Lung (tissue), 12 donors: ENCODE results near the gene LRPPRC. TPM values are rescaled to one million over a fixed set of nuclear protein-coding genes. Genes with fewer than 3 reads are reported as not detected.

Experiments
- ATAC-seq: fragments of 200-7000 bp; cut with Tn5 transposase; one replicate; pipeline ENCODE4 v1.9.1; 2020; ENCODE audit warnings: moderate number of reproducible peaks; ENCODE audit not compliant: insufficient read depth, low FRiP score
- DNase-seq, 3 donors: peaks; one replicate each; pipeline ENCODE4 v3.0.0-alpha.2; 2013 to 2017
- H3K27ac ChIP-seq, 2 donors: one replicate each; pipeline ENCODE4 v1.5.1; 2013; ENCODE audit warnings: mild to moderate bottlenecking in 2 of 2, moderate library complexity in 2 of 2, control low read depth in 1 of 2, inconsistent platforms in 1 of 2, low read depth in 1 of 2, low read length in 1 of 2
- H3K27me3 ChIP-seq, 3 donors: one replicate each; pipeline ENCODE4 v1.5.1; 2013; ENCODE audit warnings: low read length in 2 of 3; ENCODE audit not compliant: control insufficient read depth in 3 of 3, insufficient read depth in 3 of 3
- H3K36me3 ChIP-seq, 4 donors: one replicate each; pipeline ENCODE4 v1.5.1; 2013; ENCODE audit warnings: low read length in 4 of 4, mild to moderate bottlenecking in 1 of 4, moderate library complexity in 1 of 4; ENCODE audit not compliant: control insufficient read depth in 4 of 4, insufficient read depth in 4 of 4
- H3K4me1 ChIP-seq, 5 donors: one replicate each; pipeline ENCODE4 v1.5.1; 2013; ENCODE audit warnings: low read length in 5 of 5, mild to moderate bottlenecking in 2 of 5, moderate library complexity in 1 of 5; ENCODE audit not compliant: control insufficient read depth in 5 of 5, insufficient read depth in 5 of 5
- H3K4me3 ChIP-seq: one replicate; pipeline ENCODE4 v1.5.1; 2013; ENCODE audit warnings: mild to moderate bottlenecking, control low read depth, moderate library complexity
- H3K9ac ChIP-seq, 2 donors: one replicate each; pipeline ENCODE4 v1.5.1; 2013; ENCODE audit warnings: low read length in 2 of 2, control low read depth in 1 of 2; ENCODE audit not compliant: insufficient read depth in 1 of 2
- H3K9me3 ChIP-seq, 4 donors: one replicate each; pipeline ENCODE4 v1.5.1; 2013; ENCODE audit warnings: low read length in 3 of 4, mild to moderate bottlenecking in 1 of 4, moderate library complexity in 1 of 4; ENCODE audit not compliant: control insufficient read depth in 4 of 4, insufficient read depth in 3 of 4
- WGBS, 2 donors: extraction: QIAGEN DNeasy Blood & Tissue Kit; methylation state at CpG; one replicate each; pipeline ENCODE4 v1.1.7; 2013; 5-methylcytosine and 5-hydroxymethylcytosine counted together
- polyA plus RNA-seq, 2 donors: library from polyadenylated mRNA; stranded (reverse); fragments of 200-250 nt; gene quantifications; one replicate each; pipeline ENCODE4 v1.2.1, GENCODE V29; 2013
- total RNA-seq, 2 donors: library from RNA; depleted of rRNA in 1 of 2; stranded (reverse); fragments of >200 nt in 1 of 2; gene quantifications; one replicate each; pipeline ENCODE4 v1.2.1, GENCODE V29; 2014 to 2021
- TF ChIP-seq, protein P1 (sequence below): IDR thresholded peaks from 2 replicates; pipeline ENCODE4 v1.5.1; 2012; ENCODE audit warnings: mild to moderate bottlenecking; ENCODE audit errors: control extremely low read depth, extremely low read depth
- donor health status: control.
- donor health status: control.
- donor health status: Bipolar disorder and iron deficiency.
- donor health status: healthy.
- donor health status: DM: yes; HTN: yes; CAD: no.

Gene LRPPRC
- total and polyA plus RNA-seq, 4 donors: 29.5 to 96.6 (median 48.6) TPM

DNA sequence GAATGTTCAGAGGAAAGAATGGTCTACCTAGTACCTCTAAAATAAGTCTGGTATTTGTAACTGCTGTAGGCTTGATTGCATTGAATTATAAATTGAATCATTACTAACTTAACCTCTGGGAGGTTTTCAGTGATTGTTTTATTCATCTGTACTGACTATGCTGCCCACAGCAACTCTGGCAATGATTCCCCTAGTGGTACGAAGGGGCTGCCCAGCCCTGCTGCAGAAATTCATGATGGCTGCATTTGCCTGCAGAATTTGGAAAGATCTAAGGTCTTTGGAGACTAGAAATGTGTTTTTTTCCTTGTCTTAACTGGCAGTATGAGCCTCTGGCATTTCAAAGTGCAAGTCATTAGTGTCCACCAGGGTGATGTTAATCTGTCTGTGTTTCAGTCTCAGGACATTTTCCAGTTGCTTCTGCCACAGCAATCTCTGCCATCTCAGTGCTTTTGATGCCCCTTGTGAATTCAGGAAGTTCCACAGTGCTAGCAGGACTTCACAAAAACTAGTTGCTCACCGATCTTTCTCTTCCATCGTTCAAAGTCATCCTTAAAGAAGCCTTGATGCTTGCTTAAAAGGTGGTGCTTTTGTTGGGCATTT, 13.4 kb upstream of the LRPPRC start:
- 69% methylated on average over 3 of the region's 3 CpGs for WGBS, 2 donors
- Histone ChIP-seq H3K9ac (no peak overlapping the region), H3K4me1 (peaks cover 0 to 1% (median 0%) of the 10 kb centered on the region in 5 donors), H3K27me3 (peaks cover 0 to 7% (median 2%) of the 10 kb centered on the region in 3 donors), H3K9me3 (no peaks in the 10 kb centered on the region), H3K4me3 (no peak overlapping the region), H3K36me3 (no peaks in the 10 kb centered on the region), H3K27ac (no peak overlapping the region)
- ATAC-seq: no peak
- TF ChIP-seq, protein P1, sequence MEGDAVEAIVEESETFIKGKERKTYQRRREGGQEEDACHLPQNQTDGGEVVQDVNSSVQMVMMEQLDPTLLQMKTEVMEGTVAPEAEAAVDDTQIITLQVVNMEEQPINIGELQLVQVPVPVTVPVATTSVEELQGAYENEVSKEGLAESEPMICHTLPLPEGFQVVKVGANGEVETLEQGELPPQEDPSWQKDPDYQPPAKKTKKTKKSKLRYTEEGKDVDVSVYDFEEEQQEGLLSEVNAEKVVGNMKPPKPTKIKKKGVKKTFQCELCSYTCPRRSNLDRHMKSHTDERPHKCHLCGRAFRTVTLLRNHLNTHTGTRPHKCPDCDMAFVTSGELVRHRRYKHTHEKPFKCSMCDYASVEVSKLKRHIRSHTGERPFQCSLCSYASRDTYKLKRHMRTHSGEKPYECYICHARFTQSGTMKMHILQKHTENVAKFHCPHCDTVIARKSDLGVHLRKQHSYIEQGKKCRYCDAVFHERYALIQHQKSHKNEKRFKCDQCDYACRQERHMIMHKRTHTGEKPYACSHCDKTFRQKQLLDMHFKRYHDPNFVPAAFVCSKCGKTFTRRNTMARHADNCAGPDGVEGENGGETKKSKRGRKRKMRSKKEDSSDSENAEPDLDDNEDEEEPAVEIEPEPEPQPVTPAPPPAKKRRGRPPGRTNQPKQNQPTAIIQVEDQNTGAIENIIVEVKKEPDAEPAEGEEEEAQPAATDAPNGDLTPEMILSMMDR: no peak
- DNase-seq: no peak

GRCh38 chr2:44005846-44006245, 10.1 kb upstream of the LRPPRC start:
- no peak overlapping the region for H3K27ac ChIP-seq
- peaks cover 0 to 11% (median 3%) of the 10 kb centered on the region in 3 donors for H3K27me3 ChIP-seq
- H3K4me1 ChIP-seq: peaks cover 0 to 1% (median 0%) of the 10 kb centered on the region in 5 donors
- TF ChIP-seq, protein P1: no peak
- no peaks in the 10 kb centered on the region for H3K9me3 ChIP-seq
- H3K4me3 ChIP-seq: no peak overlapping the region
- no peaks in the 10 kb centered on the region for H3K36me3 ChIP-seq
- ATAC-seq (no peak), DNase-seq (no peak)
- H3K9ac ChIP-seq: no peak overlapping the region
- WGBS, 2 donors: 77 to 81% methylated on average over 3 of the region's 3 CpGs

DNA sequence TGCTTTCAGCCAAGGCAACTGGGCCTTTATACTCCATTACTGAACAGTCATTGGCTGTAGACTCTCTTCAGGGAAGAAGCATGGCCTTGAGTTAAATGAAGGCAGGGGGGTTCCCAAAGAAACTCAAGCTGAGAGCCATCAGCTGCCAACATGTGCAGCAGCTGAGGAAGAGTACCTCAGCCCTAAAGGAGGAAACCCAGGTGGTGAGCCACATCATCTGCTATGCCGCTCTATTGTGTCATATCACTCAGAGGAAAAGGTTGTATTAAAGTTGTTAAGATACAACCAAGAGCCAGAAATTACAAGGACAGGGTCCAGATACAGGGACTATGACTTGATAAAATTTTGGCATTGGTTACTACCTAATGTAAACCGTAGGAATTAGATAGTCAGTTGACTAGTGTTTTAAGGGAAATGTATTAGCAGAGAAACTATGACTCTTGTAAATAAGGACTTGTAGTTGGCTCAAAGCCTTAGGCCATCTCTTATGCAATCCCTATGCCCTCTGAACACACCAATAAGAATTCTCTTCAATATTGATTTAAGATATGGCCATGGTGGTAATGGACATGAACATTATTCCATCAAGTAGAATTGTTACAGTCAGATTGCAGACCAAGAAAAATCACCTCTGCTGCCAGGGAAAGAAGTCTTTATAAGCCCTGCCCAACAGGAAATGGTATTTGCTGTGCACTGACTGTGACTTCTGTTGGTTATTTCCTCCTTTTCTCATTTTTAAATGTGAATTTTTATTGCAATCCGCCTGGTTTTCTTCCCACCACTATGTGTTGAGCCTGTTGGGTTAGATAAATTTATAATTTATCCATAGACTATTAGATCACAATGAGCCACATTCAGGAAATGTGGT, 9.2 kb upstream of the LRPPRC start:
- TF ChIP-seq, protein P1: no peak
- Histone ChIP-seq H3K27ac (no peak overlapping the region), H3K9ac (no peak overlapping the region), H3K27me3 (peaks cover 0 to 9% (median 3%) of the 10 kb centered on the region in 3 donors), H3K9me3 (no peaks in the 10 kb centered on the region), H3K4me1 (peaks cover 0 to 1% (median 0%) of the 10 kb centered on the region in 5 donors), H3K4me3 (no peak overlapping the region), H3K36me3 (no peaks in the 10 kb centered on the region)
- no peak for DNase-seq
- WGBS, 2 donors: 56 to 58% methylated on average over 3 of the region's 3 CpGs
- ATAC-seq: no peak
